A549 treated with CpdA at 1 μM for 4 hours (cell line): ENCODE results near the gene FSTL1. TPM values are rescaled to one million over a fixed set of nuclear protein-coding genes. Genes with fewer than 3 reads are reported as not detected.

Source experiments
- total RNA-seq: library from RNA; stranded (reverse); fragments of 200-300 nt; extraction: Qiagen RNA extraction; gene quantifications from 5 replicates; pipeline ENCODE4 v1.2.3, GENCODE V29; 2022; ENCODE audit warnings: low read depth

The FSTL1 gene, protein sequence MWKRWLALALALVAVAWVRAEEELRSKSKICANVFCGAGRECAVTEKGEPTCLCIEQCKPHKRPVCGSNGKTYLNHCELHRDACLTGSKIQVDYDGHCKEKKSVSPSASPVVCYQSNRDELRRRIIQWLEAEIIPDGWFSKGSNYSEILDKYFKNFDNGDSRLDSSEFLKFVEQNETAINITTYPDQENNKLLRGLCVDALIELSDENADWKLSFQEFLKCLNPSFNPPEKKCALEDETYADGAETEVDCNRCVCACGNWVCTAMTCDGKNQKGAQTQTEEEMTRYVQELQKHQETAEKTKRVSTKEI
- 56.5 to 90.5 TPM (median 70.8 TPM) in 5 replicates for total RNA-seq

GRCh38 chr3:120450600-120451271 lies at the start of gene FSTL1:
TSS of gene FSTL1 (minus strand) at chr3:120450992. CDS start at chr3:120450746, 246 bp downstream.

DNA sequence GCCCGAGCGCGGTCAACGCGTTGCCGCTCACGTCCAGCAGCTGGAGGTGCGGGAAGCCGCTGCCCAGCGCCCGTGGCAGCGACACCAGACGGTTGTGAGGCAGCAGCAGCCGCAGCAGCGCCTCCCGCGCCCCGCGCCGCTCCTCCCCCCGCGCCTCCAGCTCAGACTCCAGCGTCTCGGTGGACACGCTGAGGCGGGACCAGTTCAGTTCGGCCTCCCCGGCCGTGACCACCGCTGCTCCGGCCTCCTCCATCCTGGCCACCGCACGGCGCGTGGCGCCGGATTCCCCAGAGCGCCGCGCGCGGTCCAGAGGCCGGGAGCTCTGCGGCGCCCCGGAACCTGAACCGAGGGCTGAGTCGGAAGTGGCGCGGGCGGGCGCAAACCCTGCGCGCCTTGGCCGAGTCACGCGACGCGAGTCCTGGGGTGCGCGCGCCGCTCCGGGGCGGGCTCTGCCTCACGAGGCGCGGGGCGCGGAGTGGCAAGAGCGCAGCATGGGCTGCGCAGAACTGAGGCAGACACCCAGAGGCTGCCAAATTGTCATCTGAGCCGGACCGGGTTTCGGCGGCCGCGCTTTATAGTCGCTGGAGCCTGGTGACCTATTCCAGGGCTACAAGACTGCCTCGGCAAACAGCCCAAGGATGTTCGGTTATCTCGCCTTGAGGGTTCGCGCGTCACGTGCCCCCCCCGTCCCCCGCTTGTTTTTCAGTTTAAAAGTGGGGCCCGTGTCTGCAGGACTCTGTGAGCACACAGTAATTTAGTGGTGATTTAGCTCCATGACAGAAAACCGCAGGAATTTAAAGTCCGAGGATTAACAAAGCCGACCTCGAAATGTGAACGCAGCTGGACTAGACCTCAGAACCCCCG lies 101.6 kb downstream of the FSTL1 start, which contains the start of gene LRRC58:
TSS of gene LRRC58 (minus strand) at position 364 of the 864 bp plus-strand sequence. CDS start at position 253, 111 bp downstream.

Other genes starting within 250 kb of the FSTL1 start
- gene GPR156, start 165.8 kb downstream of the FSTL1 start, total RNA-seq = 0.34 to 1.2 TPM (median 0.48 TPM) in 5 replicates
- gene LRRC58, start 101.6 kb downstream of the FSTL1 start, total RNA-seq = 13.2 to 17.0 TPM (median 15.5 TPM) in 5 replicates
- 210 to 303 TPM (median 231 TPM) in 5 replicates for gene NDUFB4, start 145.3 kb upstream of the FSTL1 start, total RNA-seq
- gene HGD, start 231.2 kb upstream of the FSTL1 start, total RNA-seq = 12.7 to 18.2 TPM (median 15.7 TPM) in 5 replicates